ENCODE results near the gene CYB561D1.

- no peak for TF ChIP-seq CTCF (IDR thresholded peaks at IDR 0.05)
- TF ChIP-seq POLR2AphosphoS5 (IDR thresholded peaks at IDR 0.05), result no peak
- TF ChIP-seq EP300 (IDR thresholded peaks at IDR 0.05), result no peak
- TF ChIP-seq POLR2A (IDR thresholded peaks at IDR 0.05; ENCODE audit: low read depth), result no peak
These were observed 45.8 kb downstream of the CYB561D1 start, which contains the start of gene GPR61 for GRCh38 chr1:109539676-109540075.

Data from esophagus muscularis mucosa (tissue), 4 donors.